Osteocyte (in vitro differentiated cells): ENCODE measurements around the gene CCAR1. TPM values are rescaled to one million over a fixed set of nuclear protein-coding genes. Genes with fewer than 3 reads are reported as not detected.

ENCODE experiments used
- DNase-seq: peaks from one replicate; pipeline ENCODE4 v3.0.0; 2021; ENCODE audit warnings: mixed read lengths; ENCODE audit not compliant: unreplicated experiment; ENCODE audit errors: extremely low spot score
- H3K27ac Mint-ChIP-seq: one replicate; pipeline ENCODE4 v1.8.0; 2021; ENCODE audit warnings: mild to moderate bottlenecking, mixed read lengths; ENCODE audit not compliant: unreplicated experiment
- H3K27me3 Mint-ChIP-seq: one replicate; pipeline ENCODE4 v1.8.0; 2021; ENCODE audit warnings: mixed read lengths; ENCODE audit not compliant: unreplicated experiment
- H3K36me3 Mint-ChIP-seq: one replicate; pipeline ENCODE4 v1.8.0; 2021; ENCODE audit warnings: mixed read lengths; ENCODE audit not compliant: unreplicated experiment
- H3K4me1 Mint-ChIP-seq: one replicate; pipeline ENCODE4 v1.8.0; 2021; ENCODE audit warnings: mixed read lengths; ENCODE audit not compliant: unreplicated experiment
- H3K4me3 Mint-ChIP-seq: one replicate; pipeline ENCODE4 v1.8.0; 2021; ENCODE audit warnings: mild to moderate bottlenecking, moderate library complexity, mixed read lengths; ENCODE audit not compliant: unreplicated experiment
- H3K9me3 Mint-ChIP-seq: one replicate; pipeline ENCODE4 v1.8.0; 2021; ENCODE audit warnings: mixed read lengths; ENCODE audit not compliant: unreplicated experiment
- CTCF ChIP-seq: fragments of 200-600 bp; sonication (generic); IDR thresholded peaks from 2 replicates; pipeline ENCODE4 v1.5.0; 2021; ENCODE audit warnings: antibody characterized with exemption, mild to moderate bottlenecking, moderate library complexity
- total RNA-seq: library from RNA; stranded (reverse); gene quantifications from 2 replicates; pipeline ENCODE4 v1.2.1, GENCODE V29; 2021

Gene CCAR1
- total RNA-seq, 1 donor from 2014 or later: 75.9 TPM

DNA sequence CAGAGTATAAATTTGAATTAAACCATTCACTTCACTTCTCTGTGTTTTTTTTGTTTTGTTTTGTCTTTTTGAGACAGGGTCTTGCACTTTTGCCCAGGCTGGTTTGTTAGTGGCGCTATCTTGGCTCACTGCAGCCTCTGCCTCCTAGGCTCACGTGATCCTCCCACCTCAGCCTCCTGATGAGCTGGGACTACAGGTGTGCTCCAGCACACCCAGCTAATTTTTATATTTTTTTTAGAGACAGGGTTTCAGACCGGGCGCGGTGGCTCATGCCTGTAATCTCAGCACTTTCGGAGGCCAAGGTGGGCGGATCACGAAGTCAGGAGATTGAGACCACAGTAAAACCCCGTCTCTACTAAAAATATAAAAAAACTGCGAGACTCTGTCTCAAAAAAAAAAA is 69.4 kb downstream of the CCAR1 start:
- DNase-seq: peak; percentile 64
- no peaks in the 10 kb centered on the region for H3K4me1 Mint-ChIP-seq
- no peaks in the 10 kb centered on the region for H3K27me3 Mint-ChIP-seq
- no peak overlapping the region for H3K27ac Mint-ChIP-seq
- no peak overlapping the region for H3K4me3 Mint-ChIP-seq
- peaks cover 35% of the 10 kb centered on the region for H3K36me3 Mint-ChIP-seq
- no peaks in the 10 kb centered on the region for H3K9me3 Mint-ChIP-seq
- no peak for TF ChIP-seq CTCF

GRCh38 chr10:68792115-68792514 is 71.1 kb downstream of the CCAR1 start:
- DNase-seq: no peak
- TF ChIP-seq CTCF: peak; percentile 49
- Mint-ChIP-seq H3K36me3 (peaks cover 27% of the 10 kb centered on the region), H3K27me3 (no peaks in the 10 kb centered on the region), H3K4me1 (no peaks in the 10 kb centered on the region), H3K9me3 (no peaks in the 10 kb centered on the region), H3K4me3 (no peak overlapping the region), H3K27ac (no peak overlapping the region)

DNA sequence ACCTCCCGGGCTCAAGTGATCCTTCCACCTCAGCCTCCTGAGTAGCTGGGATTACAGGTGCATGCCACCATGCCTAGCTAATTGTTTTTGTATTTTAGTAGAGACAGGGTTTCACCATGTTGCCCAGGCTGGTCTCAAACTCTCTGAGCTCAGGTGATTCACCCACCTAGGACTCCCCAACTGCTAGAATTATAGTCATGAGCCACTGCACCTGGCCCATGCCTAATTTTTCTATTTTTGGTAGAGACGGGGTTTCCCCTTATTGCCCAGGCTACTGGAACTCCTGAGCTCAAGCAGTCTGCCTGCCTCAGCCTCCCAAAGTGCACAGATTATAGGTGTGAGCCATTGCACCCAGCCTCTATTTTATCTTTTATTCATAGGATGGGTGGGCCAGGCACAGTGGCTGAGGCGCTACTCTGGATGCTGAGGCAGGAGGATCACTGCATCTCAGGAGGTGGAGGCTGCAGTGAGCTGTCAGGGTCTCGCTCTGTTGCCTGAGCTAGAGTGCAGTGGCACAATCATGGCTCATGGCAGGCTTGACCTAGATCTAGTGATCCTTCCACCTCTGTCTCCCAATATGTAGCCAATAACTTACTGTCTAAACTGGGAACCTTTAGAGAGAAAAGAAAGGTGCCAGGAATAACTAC is 75.0 kb downstream of the CCAR1 start:
- H3K36me3 Mint-ChIP-seq: peaks cover 16% of the 10 kb centered on the region
- H3K27ac Mint-ChIP-seq: no peak overlapping the region
- no peaks in the 10 kb centered on the region for H3K27me3 Mint-ChIP-seq
- no peak for DNase-seq
- no peaks in the 10 kb centered on the region for H3K4me1 Mint-ChIP-seq
- H3K4me3 Mint-ChIP-seq: no peak overlapping the region
- no peak for TF ChIP-seq CTCF
- no peaks in the 10 kb centered on the region for H3K9me3 Mint-ChIP-seq

DNA sequence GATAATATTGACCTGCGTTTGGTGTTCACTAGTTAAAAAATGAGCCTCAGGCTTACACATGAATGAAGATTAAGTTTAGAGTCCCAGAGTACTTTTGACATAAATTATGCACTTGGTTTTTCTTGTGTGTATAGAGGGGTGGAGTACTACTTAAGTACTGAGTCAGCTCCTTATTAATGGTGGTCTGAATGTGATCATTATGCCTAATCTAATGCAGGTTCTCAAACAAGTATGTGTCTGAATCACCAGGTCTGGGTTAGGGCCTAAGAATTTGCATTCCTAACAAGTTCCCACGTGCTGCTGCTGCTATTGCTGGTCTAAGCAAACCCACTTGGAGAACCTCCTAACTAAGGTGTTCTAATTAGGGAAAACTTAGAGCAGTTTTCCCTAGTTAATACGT is 75.6 kb downstream of the CCAR1 start:
- no peak for DNase-seq
- peaks cover 15% of the 10 kb centered on the region for H3K36me3 Mint-ChIP-seq

GRCh38 chr10:68800211-68800610 is 79.2 kb downstream of the CCAR1 start:
- peaks cover 9% of the 10 kb centered on the region for H3K36me3 Mint-ChIP-seq
- no peaks in the 10 kb centered on the region for H3K9me3 Mint-ChIP-seq
- no peak overlapping the region for H3K4me3 Mint-ChIP-seq
- H3K27ac Mint-ChIP-seq: no peak overlapping the region
- no peak for DNase-seq
- no peak for TF ChIP-seq CTCF
- H3K27me3 Mint-ChIP-seq: no peaks in the 10 kb centered on the region
- no peaks in the 10 kb centered on the region for H3K4me1 Mint-ChIP-seq

More for the DNA sequence above, 75.6 kb downstream of the CCAR1 start:
- no peak for TF ChIP-seq CTCF
- Mint-ChIP-seq H3K27me3 (no peaks in the 10 kb centered on the region), H3K9me3 (no peaks in the 10 kb centered on the region), H3K27ac (no peak overlapping the region), H3K4me1 (no peaks in the 10 kb centered on the region), H3K4me3 (no peak overlapping the region)
